ENCODE data around the gene SLC25A48.

Gene SLC25A48

DNA sequence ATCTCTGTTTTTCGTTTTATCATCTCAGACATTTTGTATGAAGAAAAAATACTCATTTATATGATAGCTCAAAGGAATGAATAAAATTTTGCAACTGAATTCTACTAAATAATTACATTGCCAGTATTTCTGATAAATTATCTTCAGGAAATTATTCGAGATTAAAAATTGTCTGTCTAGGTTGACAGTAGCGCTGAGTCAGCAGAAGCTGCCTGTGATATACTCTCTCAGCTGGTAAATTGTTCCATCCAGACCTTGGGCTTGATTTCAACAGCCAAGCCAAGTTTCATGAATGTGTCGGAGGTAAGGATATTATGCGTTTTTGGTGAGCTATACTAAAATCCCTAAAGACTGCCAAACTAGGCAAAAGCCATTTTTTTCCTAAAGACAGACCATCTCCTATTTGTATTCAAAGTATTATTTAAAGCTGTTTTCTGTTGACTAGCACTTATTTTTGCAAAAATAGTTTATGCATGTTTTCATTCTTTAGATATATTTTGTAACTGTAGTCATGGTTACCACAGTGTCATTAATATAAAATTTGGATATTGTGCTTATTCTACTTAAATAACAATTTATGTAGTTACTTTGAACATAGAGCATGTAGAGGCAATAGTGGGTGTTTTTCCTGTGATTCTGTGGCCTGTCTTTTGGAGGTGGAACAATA, 102.9 kb downstream of the SLC25A48 start:
- DNase-seq = no peak
